Stimulated activated CD4-positive, alpha-beta T cell treated with anti-CD3 and anti-CD28 coated beads, Interleukin-15, amount 100 ng/mL, for 24 hours (primary cell): Measurements from ENCODE around the gene SEC14L3.

Experiments used
- DNase-seq: peaks from one replicate; pipeline ENCODE4 v3.0.0-alpha.2; 2020

Gene SEC14L3

GRCh38 chr22:30421695-30422480 is 49.9 kb downstream of the SEC14L3 start:
- DNase-seq: peak; percentile 26

- no peak for DNase-seq
These were observed 51.3 kb downstream of the SEC14L3 start for GRCh38 chr22:30420347-30421125.

GRCh38 chr22:30416837-30417236 is 55.0 kb downstream of the SEC14L3 start:
- no peak for DNase-seq

- no peak for DNase-seq
These were observed 55.4 kb downstream of the SEC14L3 start for GRCh38 chr22:30416403-30416802.

GRCh38 chr22:30414525-30415047 is 57.2 kb downstream of the SEC14L3 start:
- no peak for DNase-seq

GRCh38 chr22:30413745-30414524 is 57.9 kb downstream of the SEC14L3 start:
- DNase-seq: no peak

GRCh38 chr22:30413001-30413400 is 58.8 kb downstream of the SEC14L3 start:
- DNase-seq: no peak

GRCh38 chr22:30411780-30412179 is 60.0 kb downstream of the SEC14L3 start:
- no peak for DNase-seq
